IMR-90 (cell line): ENCODE results near the gene SUSD6. TPM values are rescaled to one million over a fixed set of nuclear protein-coding genes. Genes with fewer than 3 reads are reported as not detected.

Experiments
- ATAC-seq: fragments of 200-7000 bp; cut with Tn5 transposase; 2 replicates; pipeline ENCODE4 v1.9.1; 2020; ENCODE audit warnings: low read depth, mild to moderate bottlenecking, moderate library complexity
- BruUV-seq: library from RNA; stranded (reverse); fragments of 400-500 nt; replicated peaks from 2 replicates; lab custom pipeline; 2021; lab: Mats Ljungman, UMichigan
- CTCF ChIA-PET: fragments of 300-600 bp; formaldehyde crosslinking; extraction: SDS; loops from one replicate; lab custom pipeline; 2021; ENCODE audit warnings: antibody characterized with exemption; lab: Yijun Ruan, JAX
- POLR2A ChIA-PET: fragments of 300-600 bp; sonication (Branson Sonifier 250); formaldehyde crosslinking; loops from one replicate; lab custom pipeline; 2022; ENCODE audit warnings: antibody characterized with exemption; ENCODE audit not compliant: unreplicated experiment; lab: Charles Lee
- DNase-seq: peaks from one replicate; pipeline ENCODE4 v3.0.0; 2013
- H2AFZ ChIP-seq: replicated peaks from 2 replicates; pipeline ENCODE3; 2013; ENCODE audit warnings: low read length, mild to moderate bottlenecking; ENCODE audit not compliant: poor library complexity
- H2AK5ac ChIP-seq: 2 replicates; pipeline ENCODE4 v1.6.1; 2013; ENCODE audit warnings: low read depth, low read length, inconsistent platforms
- H2AK9ac ChIP-seq: replicated peaks from 2 replicates; pipeline ENCODE3; 2013; ENCODE audit warnings: mild to moderate bottlenecking, low read depth, low read length, moderate library complexity; ENCODE audit not compliant: poor library complexity
- H2BK120ac ChIP-seq: 2 replicates; pipeline ENCODE4 v1.6.1; 2013; ENCODE audit warnings: low read depth, low read length, inconsistent platforms
- H2BK15ac ChIP-seq: 3 replicates; pipeline ENCODE4 v1.6.1; 2013; ENCODE audit warnings: low read depth, low read length, inconsistent platforms
- H2BK20ac ChIP-seq: 2 replicates; pipeline ENCODE4 v1.6.1; 2013; ENCODE audit warnings: low read depth, mild to moderate bottlenecking, inconsistent platforms, low read length, moderate library complexity
- H2BK5ac ChIP-seq: 2 replicates; pipeline ENCODE4 v1.6.1; 2013; ENCODE audit warnings: mild to moderate bottlenecking, low read depth, low read length, inconsistent platforms; ENCODE audit not compliant: poor library complexity, severe bottlenecking
- H3K14ac ChIP-seq: replicated peaks from 2 replicates; pipeline ENCODE4 v1.6.1; 2013; ENCODE audit warnings: low read depth, low read length, inconsistent platforms
- H3K18ac ChIP-seq: 2 replicates; pipeline ENCODE4 v1.6.1; 2013; ENCODE audit warnings: low read depth, low read length, control low read depth
- H3K23ac ChIP-seq: 2 replicates; pipeline ENCODE4 v1.6.1; 2013; ENCODE audit warnings: low read depth, low read length, inconsistent platforms
- H3K27ac ChIP-seq: 2 replicates; pipeline ENCODE4 v1.5.1; 2013; ENCODE audit warnings: mild to moderate bottlenecking, control low read depth, low read length; ENCODE audit not compliant: insufficient read depth
- H3K27me3 ChIP-seq: 2 replicates; pipeline ENCODE4 v1.6.1; 2013; ENCODE audit warnings: low read length; ENCODE audit not compliant: control insufficient read depth, insufficient read depth
- H3K36me3 ChIP-seq: 2 replicates; pipeline ENCODE4 v1.6.1; 2013; ENCODE audit warnings: low read length, mixed read lengths; ENCODE audit not compliant: control insufficient read depth, insufficient read depth
- H3K4ac ChIP-seq: 2 replicates; pipeline ENCODE4 v1.6.1; 2013; ENCODE audit warnings: low read depth, low read length, inconsistent platforms
- H3K4me1 ChIP-seq: 2 replicates; pipeline ENCODE4 v1.6.1; 2013; ENCODE audit warnings: low read length, mixed read lengths; ENCODE audit not compliant: control insufficient read depth, insufficient read depth
- H3K4me2 ChIP-seq: 2 replicates; pipeline ENCODE4 v1.6.1; 2013; ENCODE audit warnings: low read depth, mild to moderate bottlenecking, control low read depth, low read length, moderate library complexity
- H3K4me3 ChIP-seq: 2 replicates; pipeline ENCODE4 v1.5.1; 2013; ENCODE audit warnings: low read depth, mild to moderate bottlenecking, control low read depth, low read length, moderate library complexity; ENCODE audit not compliant: insufficient read depth
- H3K56ac ChIP-seq: 2 replicates; pipeline ENCODE4 v1.6.1; 2013; ENCODE audit warnings: low read length, inconsistent platforms; ENCODE audit not compliant: insufficient read depth; ENCODE audit errors: extremely low read depth
- H3K79me1 ChIP-seq, 2 experiments: 2 replicates each; pipeline ENCODE4 v1.6.1; 2013; ENCODE audit warnings: low read length in 2 of 2, inconsistent platforms in 1 of 2, low read depth in 1 of 2
- H3K9ac ChIP-seq: 2 replicates; pipeline ENCODE4 v1.6.1; 2013; ENCODE audit warnings: low read depth, low read length, control low read depth
- H3K9me1 ChIP-seq: 2 replicates; pipeline ENCODE4 v1.6.1; 2013; ENCODE audit warnings: low read length, inconsistent platforms; ENCODE audit not compliant: insufficient read depth
- H3K9me3 ChIP-seq: 2 replicates; pipeline ENCODE4 v1.6.1; 2013; ENCODE audit warnings: low read length; ENCODE audit not compliant: control insufficient read depth, insufficient read depth
- H4K20me1 ChIP-seq: 2 replicates; pipeline ENCODE4 v1.6.1; 2013; ENCODE audit warnings: low read length, inconsistent platforms; ENCODE audit not compliant: insufficient read depth
- H4K5ac ChIP-seq: 2 replicates; pipeline ENCODE4 v1.6.1; 2013; ENCODE audit warnings: mild to moderate bottlenecking, low read depth, low read length, control low read depth
- H4K8ac ChIP-seq, 2 experiments: 2 replicates each; pipeline ENCODE4 v1.6.1; 2013; ENCODE audit warnings: low read depth in 2 of 2, low read length in 2 of 2, control low read depth in 1 of 2, inconsistent platforms in 1 of 2
- H4K91ac ChIP-seq: 2 replicates; pipeline ENCODE4 v1.6.1; 2013; ENCODE audit warnings: low read depth, low read length, inconsistent platforms; ENCODE audit not compliant: insufficient read depth
- CHD1 ChIP-seq: IDR thresholded peaks from 2 replicates; pipeline ENCODE4 v1.6.1; 2012; ENCODE audit warnings: low read depth, low read length, improper control_type of control experiment
- FOS ChIP-seq: fragments of 150-350 bp; IDR thresholded peaks from 2 replicates; pipeline ENCODE4 v1.6.1; 2016; ENCODE audit warnings: low read depth, low read length
- RCOR1 ChIP-seq: IDR thresholded peaks from 2 replicates; pipeline ENCODE4 v1.6.1; 2012; ENCODE audit warnings: mild to moderate bottlenecking, low read length, improper control_type of control experiment; ENCODE audit not compliant: insufficient replicate concordance
- WGBS, 2 experiments: methylation state at CpG; one replicate each; pipeline versions ENCODE4 v1.1.5 to v1.1.7; 2013; ENCODE audit warnings: missing lambda C conversion rate in 2 of 2; ENCODE audit not compliant: insufficient read length in 1 of 2; ENCODE audit errors: extremely low coverage in 2 of 2; 5-methylcytosine and 5-hydroxymethylcytosine counted together
- dilution Hi-C: fragments of 300-500 bp; cut with HindIII; formaldehyde crosslinking; loops from one replicate; pipeline ENCODE4 v1.14.3; 2018; ENCODE audit warnings: low sequenced_read_pairs; ENCODE audit not compliant: unreplicated experiment
- in situ Hi-C: fragments of 300-500 bp; cut with MboI; formaldehyde crosslinking; loops from 3 replicates; pipeline ENCODE4 v1.14.3; 2019; ENCODE audit warnings: low sequenced_read_pairs, inconsistent platforms, mixed read lengths
- intact Hi-C: fragments of 100-400 bp; cut with micrococcal nuclease; formaldehyde crosslinking; loops from 2 replicates; pipeline ENCODE4 v1.10.0; 2022
- polyA plus RNA-seq, 3 experiments: library from polyadenylated mRNA; depleted of rRNA; stranded (reverse); fragments of >200 nt; gene quantifications; 2 replicates each; pipeline ENCODE4 v1.2.3, GENCODE V29; 2012; ENCODE audit warnings: low replicate concordance in 1 of 3
- total RNA-seq: library from RNA; depleted of rRNA; stranded (reverse); fragments of >200 nt; gene quantifications from 2 replicates; pipeline ENCODE4 v1.2.3, GENCODE V29; 2012
- TF ChIP-seq, protein P1 (sequence below): fragments of 150-350 bp; IDR thresholded peaks from 2 replicates; pipeline ENCODE4 v1.6.1; 2017; ENCODE audit warnings: mild to moderate bottlenecking, antibody characterized with exemption, low read length, low read depth

SUSD6 gene
- total and polyA plus RNA-seq, 2 of the 4 experiments (the other 2 are of a cell fraction) = 2.3 to 10.1 TPM

DNA sequence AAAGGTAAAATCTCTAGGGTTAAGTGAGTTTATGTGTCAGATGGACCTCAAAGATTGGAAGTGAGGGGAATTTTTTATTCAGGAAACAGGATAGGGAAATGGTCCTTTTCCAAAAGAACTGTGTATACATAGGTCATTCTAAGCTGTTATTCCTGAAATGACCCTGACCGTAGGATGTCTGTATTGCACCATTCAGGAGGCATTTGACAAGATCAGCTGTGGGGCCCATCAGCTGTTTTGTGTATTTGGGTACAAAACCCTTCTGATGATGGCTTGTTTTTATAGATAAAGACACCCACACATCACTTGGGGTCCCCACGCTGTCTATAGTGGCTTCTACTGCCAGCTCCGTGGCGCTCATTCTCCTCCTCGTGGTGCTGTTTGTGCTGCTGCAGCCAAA, 92.9 kb downstream of the SUSD6 start (continued):
- TF ChIP-seq, protein P1, sequence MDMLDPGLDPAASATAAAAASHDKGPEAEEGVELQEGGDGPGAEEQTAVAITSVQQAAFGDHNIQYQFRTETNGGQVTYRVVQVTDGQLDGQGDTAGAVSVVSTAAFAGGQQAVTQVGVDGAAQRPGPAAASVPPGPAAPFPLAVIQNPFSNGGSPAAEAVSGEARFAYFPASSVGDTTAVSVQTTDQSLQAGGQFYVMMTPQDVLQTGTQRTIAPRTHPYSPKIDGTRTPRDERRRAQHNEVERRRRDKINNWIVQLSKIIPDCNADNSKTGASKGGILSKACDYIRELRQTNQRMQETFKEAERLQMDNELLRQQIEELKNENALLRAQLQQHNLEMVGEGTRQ = no peak
- TF ChIP-seq FOS (no peak), CHD1 (no peak)

DNA sequence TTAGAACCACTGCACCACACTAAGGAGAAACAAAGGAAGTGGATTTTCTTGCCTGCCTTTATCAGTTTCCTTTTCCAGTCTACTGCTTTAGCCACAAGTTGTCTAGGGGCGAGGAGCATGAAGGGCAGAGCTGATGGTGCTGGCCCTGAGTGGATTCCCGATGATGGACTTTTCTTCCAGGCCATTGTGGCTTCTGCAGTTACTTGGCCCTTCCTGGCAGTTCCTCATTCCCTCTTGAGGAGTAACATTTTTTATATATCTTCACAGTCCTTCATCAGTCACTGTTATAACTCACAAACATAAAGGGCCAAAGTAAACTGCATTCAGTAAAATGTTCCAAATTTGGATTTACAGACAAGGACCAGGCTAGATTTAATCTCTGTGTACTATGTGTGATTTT, 94.3 kb downstream of the SUSD6 start:
- CTCF ChIA-PET = interaction anchor here (0.7 kb wide), 1 partner anchor 373 kb away, joined by 3 read pairs; no protein-coding TSS in a partner anchor
- no peak overlapping the region for H2AFZ ChIP-seq
- intact Hi-C loops = no loop called here
- in situ Hi-C loops = no loop called here
- H3K36me3 ChIP-seq = peaks cover 28% of the 10 kb centered on the region
- no peak overlapping the region for H3K14ac ChIP-seq
- H4K20me1 ChIP-seq = peaks cover 17% of the 10 kb centered on the region
- no TSS peak for BruUV-seq
- no peak overlapping the region for H3K23ac ChIP-seq
- H2BK5ac ChIP-seq = no peak overlapping the region
- no peak overlapping the region for H3K4me3 ChIP-seq
- no peak overlapping the region for H3K4me2 ChIP-seq
- no CpG with 5 or more reads among the region's 2 CpGs for WGBS, 2 experiments
- no peak overlapping the region for H2AK5ac ChIP-seq
- no peak overlapping the region for H3K9ac ChIP-seq
- no peak overlapping the region for H2AK9ac ChIP-seq
- H2BK120ac ChIP-seq = no peak overlapping the region
- H3K4me1 ChIP-seq = no peaks in the 10 kb centered on the region
- H3K79me1 ChIP-seq = peaks cover 21 to 42% of the 10 kb centered on the region in 2 experiments
- H3K27ac ChIP-seq = no peak overlapping the region
- POLR2A ChIA-PET = no interaction called here
- TF ChIP-seq RCOR1 (no peak), FOS (no peak)
- ATAC-seq = no peak
- H2BK20ac ChIP-seq = no peak overlapping the region
- no peak overlapping the region for H3K4ac ChIP-seq
- H4K8ac ChIP-seq = no peak overlapping the region
- H4K91ac ChIP-seq = no peak overlapping the region
- no peak overlapping the region for H3K56ac ChIP-seq
- no peak overlapping the region for H2BK15ac ChIP-seq
- peaks cover 18% of the 10 kb centered on the region for H3K9me1 ChIP-seq
- DNase-seq = no peak
- no peak overlapping the region for H3K18ac ChIP-seq
- no peaks in the 10 kb centered on the region for H3K9me3 ChIP-seq
- no peak overlapping the region for H4K5ac ChIP-seq
- dilution Hi-C loops = no loop called here
- H3K27me3 ChIP-seq = no peaks in the 10 kb centered on the region
